HEK293 (cell line): ENCODE measurements around the gene FLNC.

Experiments used
- BCL6B ChIP-seq: fragments of 450-650 bp; formaldehyde crosslinking; IDR thresholded peaks from 2 replicates; pipeline ENCODE4 v1.5.1; 2017; ENCODE audit warnings: missing biosample characterization, missing genetic modification characterization
- CTCF ChIP-seq: fragments of 450-650 bp; formaldehyde crosslinking; IDR thresholded peaks from 2 replicates; pipeline ENCODE4 v1.5.1; 2016; ENCODE audit warnings: missing biosample characterization, missing genetic modification characterization
- GLI4 ChIP-seq: fragments of 450-650 bp; formaldehyde crosslinking; IDR thresholded peaks from 2 replicates; pipeline ENCODE4 v1.5.1; 2016; ENCODE audit warnings: missing biosample characterization, missing genetic modification characterization
- KLF8 ChIP-seq: fragments of 450-650 bp; formaldehyde crosslinking; IDR thresholded peaks from 2 replicates; pipeline ENCODE4 v1.5.1; 2016; ENCODE audit warnings: missing biosample characterization, missing genetic modification characterization
- ZNF121 ChIP-seq: fragments of 450-650 bp; formaldehyde crosslinking; IDR thresholded peaks from 2 replicates; pipeline ENCODE4 v1.5.1; 2016; ENCODE audit warnings: missing biosample characterization, missing genetic modification characterization
- ZNF362 ChIP-seq: fragments of 450-650 bp; formaldehyde crosslinking; IDR thresholded peaks from 2 replicates; pipeline ENCODE4 v1.5.1; 2016; ENCODE audit warnings: missing biosample characterization, missing genetic modification characterization
- ZNF394 ChIP-seq: fragments of 450-650 bp; formaldehyde crosslinking; IDR thresholded peaks from 2 replicates; pipeline ENCODE4 v1.5.1; 2016; ENCODE audit warnings: missing biosample characterization, missing genetic modification characterization, mild to moderate bottlenecking, moderate library complexity, borderline replicate concordance

- no peak for TF ChIP-seq CTCF
- no peak for TF ChIP-seq ZNF362 (tag by site-specific recombination)
- no peak for TF ChIP-seq BCL6B
- no peak for TF ChIP-seq KLF8 (tag by site-specific recombination)
- TF ChIP-seq GLI4 (tag by site-specific recombination) = no peak
- no peak for TF ChIP-seq ZNF121
- no peak for TF ChIP-seq ZNF394
Observed at GRCh38 chr7:128837521-128837921, 7.3 kb downstream of the FLNC start.
